ENCODE results near the gene ZNF512. TPM values are rescaled to one million over a fixed set of nuclear protein-coding genes. Genes with fewer than 3 reads are reported as not detected.

ZNF512 gene
- total RNA-seq, 1 donor from 2014 or later: 64.7 TPM

DNA sequence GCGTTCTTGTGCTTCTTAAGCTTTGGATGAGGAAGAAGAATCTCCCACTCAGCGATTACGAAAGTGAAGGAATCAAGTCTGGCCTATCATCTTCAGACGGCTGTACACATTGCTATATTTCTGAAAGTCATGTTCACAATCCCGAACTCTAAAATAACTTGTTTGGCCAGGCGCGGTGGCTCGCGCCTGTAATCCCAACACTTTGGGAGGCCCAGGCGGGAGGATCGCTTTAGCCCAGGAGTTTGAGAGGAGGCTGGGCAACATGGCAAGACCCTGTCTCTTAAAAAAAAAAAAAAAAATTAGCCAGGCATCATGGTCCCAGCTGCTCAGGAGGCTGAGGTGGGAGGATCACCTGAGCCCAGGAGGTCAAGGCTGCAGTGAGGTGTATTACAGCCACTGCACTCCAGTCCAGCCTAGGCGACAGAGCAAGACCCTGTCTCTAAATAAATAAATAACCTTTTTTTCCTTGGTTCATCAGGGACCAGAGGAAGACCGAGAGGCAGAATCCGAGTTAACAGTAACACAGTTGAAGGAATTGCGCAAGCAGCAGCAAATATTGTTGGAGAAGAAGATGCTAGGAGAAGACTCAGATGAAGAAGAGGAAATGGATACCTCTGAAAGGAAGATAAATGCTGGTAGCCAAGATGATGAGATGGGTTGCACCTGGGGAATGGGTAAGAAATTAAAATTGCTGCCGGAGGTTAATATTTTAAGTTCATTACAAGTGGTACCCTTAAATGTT is 82.0 kb downstream of the ZNF512 start:
- H3K4me3 Mint-ChIP-seq: peak overlapping the region; percentile 100
- H3K9me3 Mint-ChIP-seq: no peaks in the 10 kb centered on the region
- peak overlapping the region; percentile 18 for H3K27ac Mint-ChIP-seq
- TF ChIP-seq, protein P1, sequence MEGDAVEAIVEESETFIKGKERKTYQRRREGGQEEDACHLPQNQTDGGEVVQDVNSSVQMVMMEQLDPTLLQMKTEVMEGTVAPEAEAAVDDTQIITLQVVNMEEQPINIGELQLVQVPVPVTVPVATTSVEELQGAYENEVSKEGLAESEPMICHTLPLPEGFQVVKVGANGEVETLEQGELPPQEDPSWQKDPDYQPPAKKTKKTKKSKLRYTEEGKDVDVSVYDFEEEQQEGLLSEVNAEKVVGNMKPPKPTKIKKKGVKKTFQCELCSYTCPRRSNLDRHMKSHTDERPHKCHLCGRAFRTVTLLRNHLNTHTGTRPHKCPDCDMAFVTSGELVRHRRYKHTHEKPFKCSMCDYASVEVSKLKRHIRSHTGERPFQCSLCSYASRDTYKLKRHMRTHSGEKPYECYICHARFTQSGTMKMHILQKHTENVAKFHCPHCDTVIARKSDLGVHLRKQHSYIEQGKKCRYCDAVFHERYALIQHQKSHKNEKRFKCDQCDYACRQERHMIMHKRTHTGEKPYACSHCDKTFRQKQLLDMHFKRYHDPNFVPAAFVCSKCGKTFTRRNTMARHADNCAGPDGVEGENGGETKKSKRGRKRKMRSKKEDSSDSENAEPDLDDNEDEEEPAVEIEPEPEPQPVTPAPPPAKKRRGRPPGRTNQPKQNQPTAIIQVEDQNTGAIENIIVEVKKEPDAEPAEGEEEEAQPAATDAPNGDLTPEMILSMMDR (conservative IDR thresholded peaks at IDR 0.05): no peak
- H3K4me1 Mint-ChIP-seq (ENCODE audit: unreplicated experiment): peaks cover 16% of the 10 kb centered on the region
- peaks cover 6% of the 10 kb centered on the region for H3K36me3 Mint-ChIP-seq
- no peak for DNase-seq (ENCODE audit: extremely low spot score, unreplicated experiment)
- no peaks in the 10 kb centered on the region for H3K27me3 Mint-ChIP-seq

DNA sequence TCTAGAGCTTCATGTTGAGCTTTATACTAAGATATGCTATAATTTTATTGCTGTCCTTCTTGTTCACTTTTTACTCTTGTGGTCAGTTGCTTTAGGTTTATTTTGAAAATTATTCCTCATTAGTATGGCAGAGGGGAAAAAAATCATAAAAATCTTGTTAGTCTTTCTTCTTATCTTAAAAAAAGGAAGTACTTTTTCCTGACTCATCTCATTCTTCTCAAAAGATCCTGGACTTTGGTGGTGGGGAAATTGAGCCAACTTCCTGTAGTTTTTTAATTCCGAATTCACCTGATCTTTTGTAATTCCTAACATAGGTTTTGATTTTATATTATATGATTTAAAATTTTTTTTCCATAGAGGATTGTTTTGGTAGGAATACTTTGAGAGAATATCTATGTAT is 84.6 kb downstream of the ZNF512 start:
- Mint-ChIP-seq H3K4me1 (ENCODE audit: unreplicated experiment) (peaks cover 16% of the 10 kb centered on the region), H3K27ac (no peak overlapping the region), H3K9me3 (no peaks in the 10 kb centered on the region), H3K4me3 (no peak overlapping the region), H3K36me3 (peaks cover 9% of the 10 kb centered on the region), H3K27me3 (no peaks in the 10 kb centered on the region)
- DNase-seq (ENCODE audit: extremely low spot score, unreplicated experiment): no peak
- TF ChIP-seq, protein P1 (conservative IDR thresholded peaks at IDR 0.05): no peak

DNA sequence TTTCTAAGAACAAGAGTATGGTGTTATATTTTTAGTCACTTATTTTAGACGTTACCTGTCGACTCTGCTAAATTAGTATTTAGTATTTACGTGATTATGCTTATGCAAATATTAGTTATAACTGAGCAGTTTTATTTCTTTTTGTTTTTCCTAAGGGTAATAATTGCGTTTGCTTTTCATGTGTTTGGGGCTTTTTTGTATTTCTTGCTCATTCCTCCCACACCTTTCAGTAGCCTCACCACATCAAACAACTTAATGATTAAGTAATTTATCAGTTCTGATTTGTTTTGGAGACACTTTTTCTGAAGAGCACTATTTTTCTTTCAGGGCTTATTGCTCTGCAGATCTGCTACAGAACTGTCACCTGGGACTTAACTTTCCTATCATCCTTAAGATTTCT is 88.4 kb downstream of the ZNF512 start:
- H3K4me3 Mint-ChIP-seq: no peak overlapping the region
- H3K4me1 Mint-ChIP-seq (ENCODE audit: unreplicated experiment): no peaks in the 10 kb centered on the region
- H3K36me3 Mint-ChIP-seq: peaks cover 12% of the 10 kb centered on the region
- TF ChIP-seq, protein P1 (conservative IDR thresholded peaks at IDR 0.05): no peak
- no peaks in the 10 kb centered on the region for H3K27me3 Mint-ChIP-seq
- no peak for DNase-seq (ENCODE audit: extremely low spot score, unreplicated experiment)
- no peaks in the 10 kb centered on the region for H3K9me3 Mint-ChIP-seq
- no peak overlapping the region for H3K27ac Mint-ChIP-seq

Other genes with a start within 250 kb of the ZNF512 start
- gene GTF3C2, start 226.3 kb upstream of the ZNF512 start, total RNA-seq (ENCODE audit: low replicate concordance): 74.2 and 76.5 TPM in 2 replicates
- gene EIF2B4, start 212.7 kb upstream of the ZNF512 start, total RNA-seq (ENCODE audit: low replicate concordance): 43.9 and 56.0 TPM in 2 replicates
- 74.7 and 94.3 TPM in 2 replicates for gene SNX17, start 212.4 kb upstream of the ZNF512 start, total RNA-seq (ENCODE audit: low replicate concordance)
- 25.3 and 25.9 TPM in 2 replicates for gene ZNF513, start 202.3 kb upstream of the ZNF512 start, total RNA-seq (ENCODE audit: low replicate concordance)
- 80.4 and 95.3 TPM in 2 replicates for gene PPM1G, start 173.5 kb upstream of the ZNF512 start, total RNA-seq (ENCODE audit: low replicate concordance)
- 96.7 and 105 TPM in 2 replicates for gene NRBP1, start 154.4 kb upstream of the ZNF512 start, total RNA-seq (ENCODE audit: low replicate concordance)
- 12.4 and 23.9 TPM in 2 replicates for gene KRTCAP3, start 140.7 kb upstream of the ZNF512 start, total RNA-seq (ENCODE audit: low replicate concordance)
- gene IFT172, start 93.3 kb upstream of the ZNF512 start, total RNA-seq (ENCODE audit: low replicate concordance): 17.5 and 54.1 TPM in 2 replicates
- gene FNDC4, start 87.8 kb upstream of the ZNF512 start, total RNA-seq (ENCODE audit: low replicate concordance): 3.9 and 11.7 TPM in 2 replicates
- 0.65 and 2.2 TPM in 2 replicates for gene GCKR, start 86.2 kb upstream of the ZNF512 start, total RNA-seq (ENCODE audit: low replicate concordance)
- gene CCDC121, start 46.0 kb downstream of the ZNF512 start, total RNA-seq (ENCODE audit: low replicate concordance): 5.5 and 5.6 TPM in 2 replicates
- 32.5 and 39.0 TPM in 2 replicates for gene GPN1, start 46.0 kb downstream of the ZNF512 start, total RNA-seq (ENCODE audit: low replicate concordance)
- gene SUPT7L, start 80.6 kb downstream of the ZNF512 start, total RNA-seq (ENCODE audit: low replicate concordance): 31.4 and 39.8 TPM in 2 replicates
- gene SLC4A1AP, start 80.8 kb downstream of the ZNF512 start, total RNA-seq (ENCODE audit: low replicate concordance): 17.7 and 20.7 TPM in 2 replicates
- 54.6 and 63.4 TPM in 2 replicates for gene MRPL33, start 188.7 kb downstream of the ZNF512 start, total RNA-seq (ENCODE audit: low replicate concordance)

Measured in type B pancreatic cell (in vitro differentiated cells).